KMS-11 (cell line): ENCODE measurements around the gene SLC17A9.

ENCODE experiments used
- H2AFZ ChIP-seq: fragments of 200-600 bp; sonication (generic); 2 replicates; pipeline ENCODE4 v1.6.1; 2016; ENCODE audit warnings: antibody characterized with exemption, mixed run types, low read depth
- H3K27ac ChIP-seq: fragments of 200-600 bp; sonication (generic); 2 replicates; pipeline ENCODE4 v1.6.1; 2016; ENCODE audit warnings: mild to moderate bottlenecking, mixed run types
- H3K27me3 ChIP-seq: fragments of 200-600 bp; sonication (generic); 2 replicates; pipeline ENCODE4 v1.6.1; 2017; ENCODE audit warnings: mild to moderate bottlenecking, low read depth, mixed run types, moderate library complexity; ENCODE audit not compliant: insufficient read depth
- H3K36me3 ChIP-seq: fragments of 200-600 bp; sonication (generic); 2 replicates; pipeline ENCODE4 v1.6.1; 2017; ENCODE audit warnings: mild to moderate bottlenecking, mixed run types; ENCODE audit not compliant: insufficient read depth
- H3K4me1 ChIP-seq: fragments of 200-600 bp; sonication (generic); 2 replicates; pipeline ENCODE4 v1.6.1; 2016; ENCODE audit warnings: mild to moderate bottlenecking, low read depth, mixed run types; ENCODE audit not compliant: poor library complexity, severe bottlenecking
- H3K4me2 ChIP-seq: fragments of 200-600 bp; sonication (generic); 2 replicates; pipeline ENCODE4 v1.7.0; 2016; ENCODE audit warnings: mild to moderate bottlenecking, mixed run types
- H3K4me3 ChIP-seq: fragments of 200-600 bp; sonication (generic); IDR thresholded peaks from 2 replicates; pipeline ENCODE4 v1.6.1; 2017; ENCODE audit warnings: low read depth, low read length, mixed read lengths; ENCODE audit not compliant: insufficient read depth
- H3K79me2 ChIP-seq: fragments of 200-600 bp; sonication (generic); 2 replicates; pipeline ENCODE4 v1.6.1; 2016; ENCODE audit warnings: low read depth, mixed run types; ENCODE audit not compliant: insufficient read depth
- H3K9ac ChIP-seq: fragments of 200-600 bp; sonication (generic); 2 replicates; pipeline ENCODE4 v1.6.1; 2016; ENCODE audit warnings: mild to moderate bottlenecking, mixed run types
- H4K20me1 ChIP-seq: fragments of 200-600 bp; sonication (generic); 2 replicates; pipeline ENCODE4 v1.6.1; 2016; ENCODE audit warnings: mild to moderate bottlenecking, mixed run types; ENCODE audit not compliant: insufficient read depth
- TF ChIP-seq, protein P1 (sequence below): fragments of 200-600 bp; sonication (generic); conservative IDR thresholded peaks from 2 replicates; pipeline ENCODE4 v1.6.1; 2017; ENCODE audit warnings: low read depth, mild to moderate bottlenecking, antibody characterized with exemption, low read length, moderate library complexity, mixed read lengths

Gene SLC17A9

DNA sequence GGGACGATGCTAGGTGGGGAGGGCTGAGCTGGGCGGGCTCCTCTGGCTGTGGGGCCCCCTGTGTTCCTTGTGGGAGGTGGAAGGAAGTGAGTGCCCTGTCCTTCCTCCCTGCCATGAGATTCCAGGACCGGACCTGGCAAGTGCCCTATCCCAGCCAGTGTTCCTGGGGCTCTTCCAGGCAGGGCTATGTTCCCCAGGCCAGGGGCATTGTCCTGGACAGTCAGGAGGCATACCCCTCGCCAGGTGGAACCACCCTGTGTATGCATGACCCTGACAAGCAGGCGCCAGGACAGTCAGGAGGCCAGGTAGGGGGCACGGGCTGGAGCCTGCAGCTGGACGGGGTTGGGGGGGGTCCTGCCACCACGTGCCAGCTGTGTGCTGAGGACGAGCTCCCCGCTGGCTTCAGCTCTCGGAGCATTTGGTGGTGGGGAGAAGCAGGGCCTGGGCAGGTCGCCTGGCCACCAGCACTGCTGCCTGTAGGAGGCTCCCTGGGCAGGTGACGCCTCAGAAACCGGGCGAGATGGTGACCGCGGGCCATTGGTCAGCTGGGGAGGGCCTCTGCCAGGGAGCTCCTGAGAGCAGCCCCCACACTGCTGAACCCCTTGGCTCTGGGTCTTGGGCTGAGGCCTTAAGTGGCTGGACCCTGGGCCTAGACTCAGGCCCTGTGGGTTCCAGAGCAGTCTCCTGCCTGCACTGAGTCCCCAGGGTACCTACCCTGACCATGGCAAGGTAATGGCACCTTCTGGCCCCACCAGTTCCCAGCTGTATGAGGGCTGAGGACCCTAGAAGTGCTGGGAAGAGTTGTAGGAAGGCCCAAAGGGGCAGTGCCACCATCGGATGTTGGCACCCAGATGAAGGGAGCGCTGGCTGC is 694 bp downstream of the SLC17A9 start:
- Histone ChIP-seq H2AFZ (no peak overlapping the region), H3K27me3 (peaks cover 33% of the 10 kb centered on the region), H3K79me2 (no peaks in the 10 kb centered on the region), H3K9ac (no peak overlapping the region), H3K4me1 (no peaks in the 10 kb centered on the region), H3K36me3 (no peaks in the 10 kb centered on the region), H3K4me2 (no peak overlapping the region), H3K4me3 (no peak overlapping the region), H4K20me1 (no peaks in the 10 kb centered on the region), H3K27ac (no peak overlapping the region)
- TF ChIP-seq, protein P1, sequence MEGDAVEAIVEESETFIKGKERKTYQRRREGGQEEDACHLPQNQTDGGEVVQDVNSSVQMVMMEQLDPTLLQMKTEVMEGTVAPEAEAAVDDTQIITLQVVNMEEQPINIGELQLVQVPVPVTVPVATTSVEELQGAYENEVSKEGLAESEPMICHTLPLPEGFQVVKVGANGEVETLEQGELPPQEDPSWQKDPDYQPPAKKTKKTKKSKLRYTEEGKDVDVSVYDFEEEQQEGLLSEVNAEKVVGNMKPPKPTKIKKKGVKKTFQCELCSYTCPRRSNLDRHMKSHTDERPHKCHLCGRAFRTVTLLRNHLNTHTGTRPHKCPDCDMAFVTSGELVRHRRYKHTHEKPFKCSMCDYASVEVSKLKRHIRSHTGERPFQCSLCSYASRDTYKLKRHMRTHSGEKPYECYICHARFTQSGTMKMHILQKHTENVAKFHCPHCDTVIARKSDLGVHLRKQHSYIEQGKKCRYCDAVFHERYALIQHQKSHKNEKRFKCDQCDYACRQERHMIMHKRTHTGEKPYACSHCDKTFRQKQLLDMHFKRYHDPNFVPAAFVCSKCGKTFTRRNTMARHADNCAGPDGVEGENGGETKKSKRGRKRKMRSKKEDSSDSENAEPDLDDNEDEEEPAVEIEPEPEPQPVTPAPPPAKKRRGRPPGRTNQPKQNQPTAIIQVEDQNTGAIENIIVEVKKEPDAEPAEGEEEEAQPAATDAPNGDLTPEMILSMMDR: no peak

DNA sequence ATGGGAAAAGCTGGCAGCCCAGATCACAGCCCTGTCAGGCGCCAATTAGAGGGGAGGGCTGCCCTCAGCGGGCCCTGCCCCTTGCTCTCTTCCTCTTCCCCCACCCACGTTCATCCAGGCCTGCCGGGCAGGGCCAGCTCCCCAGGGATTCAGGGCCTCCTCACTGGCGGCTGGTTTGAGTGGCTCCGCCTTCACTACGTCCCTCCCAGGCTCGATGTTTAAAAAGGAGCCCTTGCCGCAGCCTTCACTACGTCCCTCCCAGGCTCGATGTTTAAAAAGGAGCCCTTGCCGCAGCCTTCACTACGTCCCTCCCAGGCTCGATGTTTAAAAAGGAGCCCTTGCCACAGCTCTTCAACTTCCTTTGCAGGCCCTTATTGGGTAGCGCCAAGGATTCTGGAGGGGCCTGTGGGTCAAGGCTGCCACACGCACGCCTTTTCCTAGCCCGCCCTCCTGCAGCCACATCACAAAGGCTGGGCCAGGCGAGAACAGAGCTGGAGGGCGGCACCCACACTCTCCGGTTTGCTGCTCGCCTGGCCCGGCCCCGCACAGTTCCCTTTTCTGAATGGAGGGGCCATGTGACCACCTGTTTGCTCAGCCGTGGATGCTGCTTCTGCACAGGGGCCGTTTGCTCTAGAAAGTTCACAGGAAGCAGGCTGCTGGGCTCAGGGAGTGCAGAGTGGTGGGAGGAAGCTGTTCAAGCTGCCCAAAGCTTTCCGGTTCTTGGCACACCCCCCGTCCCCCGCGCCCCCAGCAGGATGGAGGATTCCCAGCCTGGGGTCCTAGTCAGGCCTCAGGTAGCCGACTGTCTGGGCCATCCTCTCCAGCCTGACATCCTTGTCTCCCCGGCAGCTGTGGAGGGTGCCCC is 1.6 kb downstream of the SLC17A9 start:
- Histone ChIP-seq H4K20me1 (no peaks in the 10 kb centered on the region), H3K27me3 (peaks cover 41% of the 10 kb centered on the region), H3K9ac (no peak overlapping the region), H3K4me2 (no peak overlapping the region), H3K4me1 (no peaks in the 10 kb centered on the region), H3K27ac (no peak overlapping the region), H3K4me3 (no peak overlapping the region), H2AFZ (no peak overlapping the region), H3K79me2 (no peaks in the 10 kb centered on the region), H3K36me3 (no peaks in the 10 kb centered on the region)
- TF ChIP-seq, protein P1: no peak

DNA sequence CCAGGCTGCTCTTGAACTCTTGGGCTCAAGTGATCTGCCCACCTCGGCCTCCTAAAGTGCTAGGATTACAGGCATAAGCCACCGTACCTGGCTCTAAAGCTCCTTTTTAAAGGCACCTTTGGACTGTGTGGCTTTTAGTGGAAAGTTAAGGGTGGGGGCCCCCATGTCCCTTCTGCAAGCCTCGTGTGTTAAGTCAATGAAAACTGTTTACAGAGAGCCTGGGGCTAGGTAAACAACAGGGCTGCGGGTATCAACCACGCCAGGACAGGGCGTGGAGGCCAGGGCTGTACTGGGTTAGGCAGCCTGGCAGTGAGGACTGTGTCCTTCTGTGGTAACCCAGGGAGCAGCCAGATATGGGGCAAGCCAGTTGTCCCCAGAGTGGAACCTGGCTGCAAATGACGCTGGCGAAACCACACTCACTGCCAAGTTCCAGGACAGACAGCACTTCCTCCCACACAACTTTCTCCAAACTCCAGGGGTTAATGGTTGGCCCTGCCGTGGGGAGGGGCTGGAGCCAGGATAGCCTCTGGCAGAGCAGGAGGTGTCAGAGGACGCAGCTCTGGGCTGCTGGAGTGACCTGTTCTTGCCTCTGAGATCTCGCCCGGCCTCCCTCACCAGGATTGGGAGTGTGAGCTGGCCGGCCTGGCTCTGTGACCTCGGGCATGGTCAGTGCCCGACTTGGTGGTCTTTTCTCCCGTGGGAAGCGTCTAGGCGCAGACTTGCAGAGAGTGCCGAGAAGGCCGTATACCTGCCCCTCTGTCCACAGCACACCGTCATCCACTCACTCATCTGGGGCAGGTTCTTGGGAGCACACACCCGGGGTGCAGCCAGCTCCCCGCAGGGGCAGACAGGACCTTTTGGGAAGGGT is 3.2 kb downstream of the SLC17A9 start:
- Histone ChIP-seq H3K27ac (no peak overlapping the region), H3K4me1 (no peaks in the 10 kb centered on the region), H3K79me2 (no peaks in the 10 kb centered on the region), H3K36me3 (no peaks in the 10 kb centered on the region), H2AFZ (no peak overlapping the region), H3K4me2 (no peak overlapping the region), H3K4me3 (no peak overlapping the region), H3K27me3 (peaks cover 57% of the 10 kb centered on the region), H3K9ac (no peak overlapping the region), H4K20me1 (no peaks in the 10 kb centered on the region)
- TF ChIP-seq, protein P1: no peak

DNA sequence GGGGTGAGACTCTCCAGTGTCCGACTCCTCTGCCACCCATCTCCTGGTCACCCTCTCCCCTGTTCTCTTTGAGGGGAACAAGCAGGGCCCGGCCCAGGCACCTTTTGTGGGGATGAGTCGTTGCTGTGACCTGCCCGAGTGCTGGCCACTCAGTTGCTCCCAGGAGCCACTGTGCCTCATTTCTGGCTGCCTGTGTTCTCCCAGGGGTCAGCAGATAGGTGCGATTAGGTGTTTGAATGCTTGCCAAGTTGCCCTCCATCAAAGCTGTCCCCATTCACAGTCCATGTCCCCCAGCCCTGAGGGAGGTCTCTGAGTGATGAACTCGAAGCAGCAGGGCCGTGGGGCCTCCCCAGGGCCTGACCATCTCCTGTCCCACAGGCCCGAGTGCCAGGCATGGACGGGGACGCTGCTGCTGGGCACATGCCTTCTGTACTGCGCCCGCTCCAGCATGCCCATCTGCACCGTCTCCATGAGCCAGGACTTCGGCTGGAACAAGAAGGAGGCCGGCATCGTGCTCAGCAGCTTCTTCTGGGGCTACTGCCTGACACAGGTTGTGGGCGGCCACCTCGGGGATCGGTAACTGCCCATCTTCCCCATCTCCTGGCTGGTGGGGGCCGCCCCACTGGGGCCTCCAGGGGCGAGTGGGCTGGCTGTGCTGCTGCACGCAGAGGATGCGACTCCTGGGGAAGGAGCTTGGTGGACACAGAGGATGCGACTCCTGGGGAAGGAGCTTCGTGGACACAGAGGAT is 4.1 kb downstream of the SLC17A9 start:
- H3K79me2 ChIP-seq: no peaks in the 10 kb centered on the region
- H3K4me3 ChIP-seq: no peak overlapping the region
- no peaks in the 10 kb centered on the region for H3K4me1 ChIP-seq
- no peaks in the 10 kb centered on the region for H3K36me3 ChIP-seq
- no peaks in the 10 kb centered on the region for H4K20me1 ChIP-seq
- no peak overlapping the region for H3K27ac ChIP-seq
- no peak overlapping the region for H2AFZ ChIP-seq
- peaks cover 61% of the 10 kb centered on the region for H3K27me3 ChIP-seq
- H3K9ac ChIP-seq: no peak overlapping the region
- H3K4me2 ChIP-seq: no peak overlapping the region
- TF ChIP-seq, protein P1: no peak
